ENCODE measurements around the gene KDM2A. TPM values are rescaled to one million over a fixed set of nuclear protein-coding genes. Genes with fewer than 3 reads are reported as not detected.

The KDM2A gene
- total RNA-seq, 1 donor from 2014 or later: 77.3 TPM

DNA sequence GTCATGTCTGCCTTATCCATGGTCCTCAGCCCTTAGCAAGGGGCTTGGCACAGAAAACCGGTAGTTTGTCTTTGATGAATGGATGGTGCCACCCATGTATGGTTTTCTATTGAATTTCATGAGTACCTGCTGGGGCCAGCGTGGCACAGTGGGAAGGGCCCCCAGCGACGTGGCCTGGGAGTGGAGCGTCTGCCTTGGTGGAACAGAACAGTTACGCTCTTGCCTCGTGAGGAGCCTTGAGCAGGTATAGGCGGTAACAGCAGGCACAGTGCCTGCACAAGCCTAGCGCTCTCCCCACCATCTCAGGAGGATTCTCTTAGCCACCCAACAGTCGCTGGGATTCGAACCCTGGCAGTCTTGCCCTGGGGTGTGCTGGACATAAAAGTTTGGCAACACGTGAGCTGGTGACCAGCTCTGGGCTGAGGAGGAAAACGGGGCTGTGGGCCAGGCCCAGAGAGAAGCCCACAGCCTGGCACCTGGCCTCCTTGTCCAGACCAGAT is 181.2 kb downstream of the KDM2A start:
- no peak for DNase-seq (ENCODE audit: low spot score)

DNA sequence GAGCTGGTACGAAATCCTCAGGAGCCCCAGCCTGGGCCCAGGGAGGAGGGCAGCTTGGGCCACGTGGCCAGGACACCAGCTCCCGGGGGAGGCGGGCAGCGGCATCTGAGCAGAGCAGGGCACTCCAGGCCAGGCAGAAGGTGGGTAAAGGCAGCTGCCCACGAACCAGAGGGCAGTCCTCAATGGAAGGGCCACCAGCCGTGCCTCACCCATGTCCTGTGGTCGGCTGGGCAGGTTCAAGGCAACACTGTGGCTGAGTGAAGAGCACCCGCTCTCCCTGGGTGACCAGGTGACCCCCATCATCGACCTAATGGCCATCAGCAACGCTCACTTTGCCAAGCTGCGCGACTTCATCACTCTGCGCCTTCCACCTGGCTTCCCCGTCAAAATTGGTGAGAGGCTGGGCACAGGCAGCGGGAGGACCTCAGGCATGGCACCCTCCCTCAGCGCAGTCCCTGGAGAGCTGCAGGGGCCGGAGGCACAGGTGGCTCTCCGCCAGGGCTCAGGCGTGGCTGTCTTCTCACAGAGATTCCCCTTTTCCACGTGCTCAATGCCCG is 181.8 kb downstream of the KDM2A start:
- no peak for DNase-seq (ENCODE audit: low spot score)

DNA sequence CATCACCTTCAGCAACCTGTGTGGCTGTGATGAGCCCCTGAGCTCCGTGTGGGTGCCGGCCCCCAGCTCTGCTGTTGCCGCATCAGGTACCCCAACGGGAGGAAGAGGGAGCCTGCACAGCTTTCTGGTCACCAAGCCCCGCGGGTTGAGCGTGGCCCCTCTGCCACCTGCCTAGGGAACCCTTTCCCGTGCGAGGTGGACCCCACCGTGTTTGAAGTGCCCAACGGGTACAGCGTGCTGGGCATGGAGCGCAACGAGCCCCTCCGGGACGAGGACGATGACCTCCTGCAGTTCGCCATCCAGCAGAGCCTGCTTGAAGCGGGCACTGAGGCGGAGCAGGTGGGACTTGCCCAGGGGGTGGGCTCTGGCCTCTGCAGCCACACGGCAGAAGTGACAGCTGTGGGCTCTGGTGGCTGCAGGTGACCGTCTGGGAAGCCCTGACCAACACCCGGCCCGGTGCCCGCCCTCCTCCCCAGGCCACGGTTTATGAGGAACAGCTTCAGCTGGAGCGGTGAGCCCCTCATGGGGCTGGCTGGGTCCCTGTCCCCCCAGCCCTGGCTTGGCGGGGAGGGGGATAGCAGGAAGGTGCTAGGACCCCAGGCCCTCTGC is 182.4 kb downstream of the KDM2A start:
- DNase-seq (ENCODE audit: low spot score): peak; percentile 88

DNA sequence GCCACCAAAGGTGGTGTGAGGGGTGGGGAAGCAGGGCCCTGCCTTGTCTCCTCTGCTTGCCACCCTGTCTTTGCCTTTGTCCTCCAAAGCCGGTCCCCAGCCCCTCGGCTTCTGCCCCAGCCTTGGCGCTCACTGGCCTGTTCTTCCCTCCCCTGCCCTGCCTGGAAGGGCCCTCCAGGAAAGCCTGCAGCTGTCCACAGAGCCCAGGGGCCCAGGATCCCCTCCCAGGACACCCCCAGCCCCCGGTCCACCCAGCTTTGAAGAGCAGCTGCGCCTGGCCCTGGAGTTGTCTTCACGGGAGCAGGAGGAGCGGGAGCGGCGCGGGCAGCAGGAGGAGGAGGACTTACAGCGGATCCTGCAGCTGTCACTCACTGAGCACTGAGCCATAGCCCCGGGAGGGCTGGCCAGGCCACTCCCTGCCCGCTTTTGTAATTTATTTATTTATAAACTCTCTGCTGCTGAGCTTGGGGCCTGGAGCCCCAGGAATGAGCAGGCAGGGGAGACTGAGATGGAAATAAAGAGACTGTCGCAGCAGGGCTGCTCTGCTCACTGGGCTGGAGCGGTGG is 183.0 kb downstream of the KDM2A start:
- peak; percentile 89 for DNase-seq (ENCODE audit: low spot score)

DNA sequence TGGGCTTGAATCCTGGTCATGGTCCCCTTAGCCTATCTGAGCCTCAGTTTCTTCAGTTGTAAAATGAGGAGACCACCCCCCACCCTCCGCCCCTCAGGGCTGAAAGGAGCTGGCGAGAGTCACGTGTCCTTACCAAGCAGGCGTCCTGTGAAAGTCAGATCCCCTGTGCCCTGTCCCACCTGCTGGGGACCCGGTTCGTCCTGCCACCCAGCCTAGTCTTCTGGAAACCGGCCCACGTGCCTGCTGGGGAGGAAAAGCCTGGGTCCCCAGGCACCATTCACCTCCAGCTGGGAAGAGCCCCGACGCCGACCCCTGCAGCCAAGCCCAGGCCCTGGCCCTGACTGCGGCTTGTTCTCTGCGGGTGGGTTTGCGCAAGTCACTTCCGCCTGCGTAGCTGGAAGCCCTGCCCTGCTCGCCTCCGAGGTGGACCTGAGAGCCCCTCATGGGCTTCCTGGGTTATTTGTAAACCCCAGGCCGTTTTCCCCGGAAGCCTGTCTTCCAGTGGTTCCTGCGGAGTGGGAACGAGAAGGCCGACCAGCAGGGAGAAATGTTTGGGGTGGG is 183.6 kb downstream of the KDM2A start:
- DNase-seq (ENCODE audit: low spot score): peak; percentile 90

DNA sequence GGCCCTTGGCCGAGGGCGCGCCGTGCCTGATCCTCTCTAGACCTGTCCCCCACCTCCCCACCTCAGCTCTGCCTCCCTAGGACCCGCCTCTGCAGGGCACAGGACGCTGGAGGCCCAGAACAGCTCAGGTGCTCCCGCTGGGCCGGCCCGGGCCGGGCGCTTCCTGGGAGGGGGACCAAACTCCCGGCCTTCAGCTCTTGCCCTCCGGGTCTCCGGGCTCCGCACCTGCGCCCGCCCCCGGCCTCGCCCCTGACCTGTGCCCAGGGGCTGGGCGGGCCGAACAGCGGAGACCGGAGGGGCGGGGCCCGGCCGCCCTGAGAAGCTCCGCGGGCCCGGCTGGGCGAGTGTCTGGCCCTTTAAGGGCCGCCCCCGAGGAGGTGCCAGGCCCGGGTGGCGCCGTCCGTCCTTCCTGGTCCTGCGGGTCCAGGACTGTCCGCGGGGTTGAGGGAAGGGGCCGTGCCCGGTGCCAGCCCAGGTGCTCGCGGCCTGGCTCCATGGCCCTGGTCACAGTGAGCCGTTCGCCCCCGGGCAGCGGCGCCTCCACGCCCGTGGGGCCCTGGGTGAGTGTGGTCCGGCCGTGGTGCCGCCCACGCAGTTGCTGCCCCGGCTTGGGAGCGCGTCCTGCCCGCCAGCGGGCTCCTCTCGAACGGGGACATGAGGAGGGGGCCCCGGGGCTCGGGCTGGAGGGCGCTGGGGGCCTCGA is 184.2 kb downstream of the KDM2A start, which contains the start of gene SSH3:
TSS of gene SSH3 (plus strand) at position 399 of the 703 bp plus-strand sequence. CDS start at position 495, 96 bp downstream.
- DNase-seq (ENCODE audit: low spot score): peak; percentile 92

DNA sequence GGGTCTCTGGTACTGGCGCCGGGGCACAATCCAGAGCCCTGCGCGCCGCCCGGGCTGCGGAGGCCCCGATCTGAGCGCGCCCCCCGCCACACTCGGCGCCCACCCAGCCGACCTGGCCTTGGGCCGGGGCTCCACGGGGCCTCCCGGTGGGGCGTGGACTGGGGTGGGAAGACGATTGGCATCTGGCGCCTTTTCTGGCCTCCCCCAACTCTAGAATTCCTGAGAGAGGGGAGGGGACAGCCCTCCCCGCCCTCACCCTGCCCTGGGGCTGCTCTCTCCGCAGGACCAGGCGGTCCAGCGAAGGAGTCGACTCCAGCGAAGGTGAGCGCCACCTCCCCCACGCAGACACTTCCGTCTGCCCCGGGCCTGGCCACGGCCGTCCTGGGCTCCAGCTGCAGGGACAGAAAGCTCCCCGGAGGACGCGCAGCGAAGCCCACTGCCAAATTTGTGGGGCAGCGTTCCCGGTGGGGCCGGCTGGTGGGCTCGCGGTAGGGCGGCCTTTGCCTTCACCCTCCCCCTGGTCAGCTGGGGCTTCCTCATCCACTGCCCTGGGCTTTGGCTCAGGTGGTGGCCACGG is 184.9 kb downstream of the KDM2A start:
- peak; percentile 87 for DNase-seq (ENCODE audit: low spot score)

DNA sequence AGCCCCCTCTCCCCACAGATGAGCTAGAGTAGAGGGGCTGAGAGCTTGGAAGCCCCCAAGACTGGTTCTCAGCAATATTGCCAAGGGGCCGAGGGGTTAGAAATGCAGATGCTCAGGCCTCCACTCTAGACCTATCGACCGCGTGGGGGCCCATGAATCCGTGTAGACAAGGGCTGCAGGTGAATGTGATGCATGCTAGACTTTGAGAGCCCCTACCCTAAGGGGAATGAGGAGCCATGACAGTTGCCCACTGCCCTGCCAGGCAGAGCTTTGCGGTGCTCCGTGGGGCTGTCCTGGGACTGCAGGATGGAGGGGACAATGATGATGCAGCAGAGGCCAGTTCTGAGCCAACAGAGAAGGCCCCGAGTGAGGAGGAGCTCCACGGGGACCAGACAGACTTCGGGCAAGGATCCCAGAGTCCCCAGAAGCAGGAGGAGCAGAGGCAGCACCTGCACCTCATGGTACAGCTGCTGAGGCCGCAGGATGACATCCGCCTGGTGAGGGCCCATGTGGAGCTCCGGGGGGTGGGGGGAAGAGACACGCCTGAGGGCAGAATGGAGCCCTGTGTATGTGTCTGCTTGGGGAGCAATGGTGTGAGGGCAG is 185.5 kb downstream of the KDM2A start:
- peak; percentile 83 for DNase-seq (ENCODE audit: low spot score)

DNA sequence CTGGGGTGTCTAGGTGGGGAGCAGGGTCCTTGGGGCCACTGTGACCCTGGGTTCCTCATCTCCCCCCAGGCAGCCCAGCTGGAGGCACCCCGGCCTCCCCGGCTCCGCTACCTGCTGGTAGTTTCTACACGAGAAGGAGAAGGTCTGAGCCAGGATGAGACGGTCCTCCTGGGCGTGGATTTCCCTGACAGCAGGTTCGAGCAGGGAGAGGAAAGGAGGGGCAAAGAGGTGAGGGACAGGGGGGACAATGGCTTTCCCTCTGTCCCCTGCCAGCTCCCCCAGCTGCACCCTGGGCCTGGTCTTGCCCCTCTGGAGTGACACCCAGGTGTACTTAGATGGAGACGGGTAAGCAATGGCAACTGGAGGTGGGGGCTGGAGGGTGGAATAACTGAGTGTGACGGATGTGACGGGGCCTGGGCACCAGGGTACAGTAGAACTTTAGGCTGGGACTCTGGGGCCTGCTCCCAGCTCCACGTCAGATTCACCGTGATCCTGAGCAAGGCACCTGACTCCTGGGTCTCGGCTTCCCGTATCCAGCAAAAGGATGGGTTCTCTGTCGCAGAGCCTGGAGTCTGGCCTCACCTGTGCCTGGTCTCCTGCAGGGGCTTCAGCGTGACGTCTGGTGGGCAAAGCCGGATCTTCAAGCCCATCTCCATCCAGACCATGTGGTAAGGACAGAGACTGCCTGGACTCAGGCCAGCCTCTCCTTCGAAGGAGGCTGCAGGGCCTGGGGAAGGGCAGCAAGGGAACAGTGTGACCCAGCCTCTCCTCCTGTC is 187.9 kb downstream of the KDM2A start:
- peak; percentile 73 for DNase-seq (ENCODE audit: low spot score)

DNA sequence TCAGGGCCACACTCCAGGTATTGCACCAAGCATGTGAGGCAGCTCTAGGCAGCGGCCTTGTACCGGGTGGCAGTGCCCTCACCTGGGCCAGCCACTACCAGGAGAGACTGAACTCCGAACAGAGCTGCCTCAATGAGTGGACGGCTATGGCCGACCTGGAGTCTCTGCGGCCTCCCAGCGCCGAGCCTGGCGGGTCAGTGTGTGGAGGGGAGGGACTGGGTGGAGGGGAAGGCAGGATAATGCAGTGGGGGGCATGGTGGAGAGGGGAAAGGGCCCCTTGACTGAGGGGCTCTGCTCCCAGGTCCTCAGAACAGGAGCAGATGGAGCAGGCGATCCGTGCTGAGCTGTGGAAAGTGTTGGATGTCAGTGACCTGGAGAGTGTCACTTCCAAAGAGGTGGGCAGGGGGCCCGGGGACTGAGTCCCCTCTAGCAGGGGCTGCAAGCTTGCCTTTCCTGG is 188.5 kb downstream of the KDM2A start:
- peak; percentile 84 for DNase-seq (ENCODE audit: low spot score)

Other genes with a start within 250 kb of the KDM2A start
- 220 TPM for gene PC, start 160.9 kb upstream of the KDM2A start, total RNA-seq
- gene C11orf86, start 144.0 kb upstream of the KDM2A start, total RNA-seq: 0.64 TPM
- gene SYT12, start 96.1 kb upstream of the KDM2A start, total RNA-seq: 3.1 TPM
- gene RHOD, start 62.4 kb upstream of the KDM2A start, total RNA-seq: 22.2 TPM
- 60.2 TPM for gene GRK2, start 147.2 kb downstream of the KDM2A start, total RNA-seq
- 42.5 TPM for gene ANKRD13D, start 170.0 kb downstream of the KDM2A start, total RNA-seq
- 19.9 TPM for gene SSH3, start 184.3 kb downstream of the KDM2A start, total RNA-seq
- gene POLD4, start 234.3 kb downstream of the KDM2A start, total RNA-seq: 72.9 TPM

Measured in mesenteric fat pad (tissue), 1 donor.